Jurkat, Clone E6-1 (cell line): ENCODE measurements around the gene ADAM17.

ENCODE experiments used
- DNase-seq: peaks from one replicate; pipeline ENCODE4 v3.0.0-alpha.2; 2011; ENCODE audit warnings: low read depth, low spot score
- H3K4me3 ChIP-seq: 2 replicates; pipeline ENCODE4 v1.5.1; 2011; ENCODE audit warnings: mild to moderate bottlenecking, low read length, control low read depth, moderate library complexity

ADAM17 gene

GRCh38 chr2:9483107-9483506 lies 72.5 kb downstream of the ADAM17 start:
- no peak for DNase-seq
- H3K4me3 ChIP-seq = no peak overlapping the region

- H3K4me3 ChIP-seq = no peak overlapping the region
- DNase-seq = no peak
These were observed 75.5 kb downstream of the ADAM17 start for GRCh38 chr2:9480157-9480556.

GRCh38 chr2:9478526-9478925 lies 77.1 kb downstream of the ADAM17 start:
- no peak for DNase-seq
- H3K4me3 ChIP-seq = no peak overlapping the region

GRCh38 chr2:9477914-9478313 lies 77.7 kb downstream of the ADAM17 start:
- DNase-seq = no peak
- no peak overlapping the region for H3K4me3 ChIP-seq

- peak within 1 kb of the TSS; percentile 79 for H3K4me3 ChIP-seq
- DNase-seq = no peak
These were observed 81.1 kb downstream of the ADAM17 start, which contains the start of gene IAH1 for GRCh38 chr2:9474361-9475057. Gene IAH1 (plus strand): TSS chr2:9474551. CDS start chr2:9474567, 16 bp downstream.

- peak overlapping the region; percentile 79 for H3K4me3 ChIP-seq
- DNase-seq = no peak
These were observed 81.7 kb downstream of the ADAM17 start for GRCh38 chr2:9473985-9474360.

- DNase-seq = no peak
- no peak overlapping the region for H3K4me3 ChIP-seq
These were observed 82.2 kb downstream of the ADAM17 start for GRCh38 chr2:9473308-9473984.

GRCh38 chr2:9472511-9472910 lies 83.1 kb downstream of the ADAM17 start:
- H3K4me3 ChIP-seq = no peak overlapping the region
- DNase-seq = no peak

- no peak for DNase-seq
- H3K4me3 ChIP-seq = no peak overlapping the region
These were observed 84.4 kb downstream of the ADAM17 start for GRCh38 chr2:9471206-9471605.

GRCh38 chr2:9467687-9468086 lies 87.9 kb downstream of the ADAM17 start:
- H3K4me3 ChIP-seq = no peak overlapping the region
- DNase-seq = no peak

- no peak overlapping the region for H3K4me3 ChIP-seq
- DNase-seq = no peak
These were observed 89.4 kb downstream of the ADAM17 start for GRCh38 chr2:9466147-9466683.

- DNase-seq = no peak
These were observed 90.5 kb downstream of the ADAM17 start for GRCh38 chr2:9465170-9465569.

GRCh38 chr2:9463698-9464034 lies 92.0 kb downstream of the ADAM17 start:
- no peak for DNase-seq
- H3K4me3 ChIP-seq = no peak overlapping the region

More at GRCh38 chr2:9465170-9465569, 90.5 kb downstream of the ADAM17 start:
- no peak overlapping the region for H3K4me3 ChIP-seq

GRCh38 chr2:9462886-9463697 lies 92.5 kb downstream of the ADAM17 start:
- no peak overlapping the region for H3K4me3 ChIP-seq
- no peak for DNase-seq

- no peak for DNase-seq
- H3K4me3 ChIP-seq = no peak overlapping the region
These were observed 93.3 kb downstream of the ADAM17 start for GRCh38 chr2:9462313-9462712.

GRCh38 chr2:9461079-9461478 lies 94.6 kb downstream of the ADAM17 start:
- H3K4me3 ChIP-seq = no peak overlapping the region
- peak; percentile 45 for DNase-seq

- DNase-seq = no peak
- no peak overlapping the region for H3K4me3 ChIP-seq
These were observed 95.1 kb downstream of the ADAM17 start for GRCh38 chr2:9460441-9461017.

- no peak overlapping the region for H3K4me3 ChIP-seq
- DNase-seq = no peak
These were observed 104.4 kb downstream of the ADAM17 start for GRCh38 chr2:9451231-9451630.

GRCh38 chr2:9445089-9445488 lies 110.5 kb downstream of the ADAM17 start:
- H3K4me3 ChIP-seq = no peak overlapping the region
- no peak for DNase-seq

- no peak for DNase-seq
- no peak overlapping the region for H3K4me3 ChIP-seq
These were observed 112.1 kb downstream of the ADAM17 start for GRCh38 chr2:9443526-9443925.
